HepG2 (cell line): Measurements from ENCODE around the gene PC. TPM values are rescaled to one million over a fixed set of nuclear protein-coding genes. Genes with fewer than 3 reads are reported as not detected.
"Not testable (repeated sequence)": the region's sequence is repeated elsewhere in the genome, so short reads cannot be mapped to it uniquely, and the experiment has no call there.

ENCODE experiments used
- ATAC-seq: fragments of 200-7000 bp; cut with Tn5 transposase; 3 replicates; pipeline ENCODE4 v1.9.1; 2020; ENCODE audit warnings: mild to moderate bottlenecking, moderate library complexity
- BruUV-seq: library from RNA; stranded (reverse); fragments of 400-500 nt; replicated peaks from 2 replicates; lab custom pipeline; 2021; lab: Mats Ljungman, UMichigan
- CTCF ChIA-PET: fragments of 300-600 bp; formaldehyde crosslinking; extraction: SDS; loops from one replicate; lab custom pipeline; 2021; ENCODE audit warnings: low total read pairs, inconsistent platforms, low intra/inter-chr PET ratio; lab: Yijun Ruan, JAX
- POLR2A ChIA-PET: fragments of 350-600 bp; sonication (Branson Sonifier 250); formaldehyde crosslinking; loops from one replicate; lab custom pipeline; 2020; ENCODE audit warnings: antibody characterized with exemption, inconsistent platforms; lab: Yijun Ruan, JAX
- DNase-seq: peaks from one replicate; pipeline ENCODE4 v3.0.0-alpha.2; 2015; ENCODE audit warnings: low spot score
- FAIRE-seq: peaks from 3 replicates; lab custom pipeline; 2011; peaks lifted over from hg19 to GRCh38; lab: Jason Lieb, UNC
- H2AFZ ChIP-seq: one replicate; pipeline ENCODE4 v1.6.1; 2011; ENCODE audit warnings: low read length, inconsistent platforms
- H3K27ac ChIP-seq: fragments of 300-600 bp; 3 replicates; pipeline ENCODE4 v1.8.0; 2011; ENCODE audit warnings: mixed run types, mild to moderate bottlenecking, mixed read lengths, low read length, inconsistent platforms; ENCODE audit not compliant: insufficient read depth; ENCODE audit errors: extremely low read length
- H3K27me3 ChIP-seq, 2 experiments: fragments of 200-600 bp in 1 of 2; 2 replicates in 1 of 2; 3 replicates in 1 of 2; pipeline versions ENCODE4 v1.6.0 to v1.8.0; 2011; ENCODE audit warnings: low read length in 2 of 2, mild to moderate bottlenecking in 2 of 2, moderate library complexity in 2 of 2, inconsistent platforms in 1 of 2; ENCODE audit not compliant: insufficient read depth in 2 of 2, control insufficient read depth in 1 of 2
- H3K36me3 ChIP-seq, 2 experiments: fragments of 200-600 bp in 1 of 2; replicated peaks in 1 of 2; 2 replicates in 1 of 2; 3 replicates in 1 of 2; pipeline versions ENCODE4 v1.5.1 to v1.8.0; 2011; ENCODE audit warnings: low read length in 2 of 2, inconsistent platforms in 1 of 2; ENCODE audit not compliant: insufficient read depth in 2 of 2, control insufficient read depth in 1 of 2
- H3K4me1 ChIP-seq: 2 replicates; pipeline ENCODE4 v1.5.1; 2012; ENCODE audit warnings: low read length, inconsistent platforms; ENCODE audit not compliant: insufficient read depth
- H3K4me2 ChIP-seq: 2 replicates; pipeline ENCODE4 v1.6.0; 2011; ENCODE audit warnings: low read depth, low read length, inconsistent platforms
- H3K4me3 ChIP-seq, 3 experiments: fragments of 200-600 bp in 1 of 3; sonication (generic), shearing (Covaris generic) in 1 of 3; replicated peaks in 1 of 3; 2 replicates each; pipeline ENCODE4 v1.5.1; 2011 to 2016; ENCODE audit warnings: low read length in 3 of 3, inconsistent platforms in 2 of 3, low read depth in 2 of 3, mild to moderate bottlenecking in 2 of 3, control low read depth in 1 of 3, mixed read lengths in 1 of 3; ENCODE audit not compliant: insufficient read depth in 1 of 3
- H3K79me2 ChIP-seq: one replicate; pipeline ENCODE4 v1.6.1; 2011; ENCODE audit warnings: low read length, inconsistent platforms; ENCODE audit not compliant: insufficient read depth
- H3K9ac ChIP-seq: 2 replicates; pipeline ENCODE4 v1.6.0; 2011; ENCODE audit warnings: mild to moderate bottlenecking, low read depth, low read length, inconsistent platforms; ENCODE audit not compliant: insufficient read depth
- H3K9me3 ChIP-seq: 2 replicates; pipeline ENCODE4 v1.5.1; 2012; ENCODE audit warnings: mild to moderate bottlenecking, low read length
- H4K20me1 ChIP-seq: 2 replicates; pipeline ENCODE4 v1.6.0; 2011; ENCODE audit warnings: inconsistent platforms, mild to moderate bottlenecking, low read length, moderate library complexity; ENCODE audit not compliant: insufficient read depth
- CHD4 ChIP-seq: fragments of 200-600 bp; sonication (generic); IDR thresholded peaks from 2 replicates; pipeline ENCODE4 v1.7.0; 2017; ENCODE audit warnings: mild to moderate bottlenecking, low read length, borderline replicate concordance
- ZFP62 ChIP-seq: sonication (generic); formaldehyde crosslinking; IDR thresholded peaks from 2 replicates; pipeline ENCODE4 v1.4.0; 2020; ENCODE audit warnings: missing genetic modification reagents
- ZNF616 ChIP-seq: sonication (generic); formaldehyde crosslinking; IDR thresholded peaks from 2 replicates; pipeline ENCODE4 v1.5.0; 2020; ENCODE audit warnings: low read depth, mild to moderate bottlenecking, missing genetic modification reagents
- WGBS: methylation state at CpG from one replicate; pipeline ENCODE4 v1.1.6; 2017; ENCODE audit warnings: low lambda C conversion rate; 5-methylcytosine and 5-hydroxymethylcytosine counted together
- in situ Hi-C: cut with HindIII; loops from 2 replicates; pipeline ENCODE4 v1.10.0; 2017; ENCODE audit warnings: low pct_unique_long_range_greater_than_20kb; ENCODE audit not compliant: extremely low pct_ligation_motif_present
- intact Hi-C: fragments of 100-400 bp; cut with micrococcal nuclease; formaldehyde crosslinking; loops from one replicate; pipeline ENCODE4 v1.10.0; 2022; ENCODE audit not compliant: unreplicated experiment
- microRNA-seq: library from miRNA; unstranded; fragments of <30 nt; microRNA quantifications from one replicate; pipeline ENCODE4, GENCODE V29; 2020
- polyA plus RNA-seq, 8 experiments: library from polyadenylated mRNA; depleted of rRNA in 3 of 8; stranded (reverse) in 7 of 8; unstranded in 1 of 8; fragments of >200 nt; fragmentation: Illumina TruSeq in 4 of 8; extraction: Trizol in 4 of 8; gene quantifications; 2 replicates each; pipeline versions ENCODE4 v1.2.1 to v1.2.3, GENCODE V29; 2011 to 2016; ENCODE audit warnings: low read depth in 4 of 8, missing spikeins in 1 of 8, mixed read lengths in 1 of 8; ENCODE audit not compliant: insufficient read depth in 1 of 8
- small RNA-seq, 3 experiments: library from RNA; depleted of rRNA; stranded (forward); fragments of <200 nt; gene quantifications; one replicate each; pipeline ENCODE3, GENCODE V24; 2012; ENCODE audit warnings: low read depth in 2 of 3, low replicate concordance in 1 of 3; ENCODE audit not compliant: insufficient read length in 3 of 3, insufficient read depth in 2 of 3
- total RNA-seq, 5 experiments: library from RNA; depleted of rRNA; stranded (reverse); fragments of >200 nt; fragmentation: Illumina TruSeq; extraction: Trizol; gene quantifications; 2 replicates each; pipeline ENCODE4 v1.2.3, GENCODE V29; 2016; ENCODE audit warnings: low read depth in 1 of 5

The PC gene
- total and polyA plus RNA-seq, 2 of the 13 experiments (the other 11 are each of a cell fraction or from before 2014, with no cell fraction given): 29.0 to 39.0 TPM

GRCh38 chr11:66800720-66801428, 157.3 kb downstream of the PC start:
- no TSS peak for BruUV-seq
- peaks cover 0 to 1% of the 10 kb centered on the region in 2 experiments; a peak in 2 of 5 replicates for H3K36me3 ChIP-seq
- no peaks in the 10 kb centered on the region for H4K20me1 ChIP-seq
- DNase-seq: no peak
- H3K27ac ChIP-seq: no peak overlapping the region
- in situ Hi-C loops: no loop called here
- ATAC-seq: no peak
- no peak for FAIRE-seq
- no peak overlapping the region for H3K4me2 ChIP-seq
- TF ChIP-seq ZNF616 (CRISPR knock-in tag) (no peak), ZFP62 (CRISPR knock-in tag) (no peak), CHD4 (no peak)
- H3K4me3 ChIP-seq: no peak overlapping the region
- intact Hi-C loops: no loop called here
- ChIA-PET POLR2A (no interaction called here), CTCF (no interaction called here)
- H3K27me3 ChIP-seq: no peaks in the 10 kb centered on the region
- WGBS: 93% methylated on average over 5 of the region's 5 CpGs
- no peaks in the 10 kb centered on the region for H3K4me1 ChIP-seq
- H3K9ac ChIP-seq: no peak overlapping the region
- H2AFZ ChIP-seq: no peak overlapping the region
- no peaks in the 10 kb centered on the region for H3K9me3 ChIP-seq
- no peaks in the 10 kb centered on the region for H3K79me2 ChIP-seq

GRCh38 chr11:66799815-66800214, 158.4 kb downstream of the PC start:
- BruUV-seq, ATAC-seq, H3K79me2 ChIP-seq, H3K4me1 ChIP-seq, POLR2A ChIA-PET, H3K9ac ChIP-seq, DNase-seq, H3K9me3 ChIP-seq, H3K27ac ChIP-seq, FAIRE-seq, H3K27me3 ChIP-seq, intact Hi-C loops, in situ Hi-C loops, H4K20me1 ChIP-seq, H3K36me3 ChIP-seq, CTCF ChIA-PET, H3K4me2 ChIP-seq, H2AFZ ChIP-seq, H3K4me3 ChIP-seq: not testable (repeated sequence)

Small RNAs within 50 kb of the gene (microRNA-seq; reads per million reads assigned to microRNA genes)
- 0.85 reads per million for gene MIR3163

Small RNAs within 50 kb of the gene (small RNA-seq; reads per million reads assigned to genes)
- 0 to 2.9 (median 0.33) reads per million in 3 experiments for gene MIR3163
- 0 to 1.9 (median 0) reads per million in 3 experiments for gene RNU7-23P

Other genes with a start within 250 kb of the PC start
- 1.2 and 4.0 TPM in 2 replicates for gene SPTBN2, start 229.2 kb downstream of the PC start, total RNA-seq (2016; rRNA removed; fragmentation: Illumina TruSeq; extraction: Trizol)
- 0.65 and 2.0 TPM in 2 replicates for gene SPTBN2, start 229.2 kb downstream of the PC start, polyA plus RNA-seq (2011; rRNA removed)
- gene RCE1, start 114.9 kb downstream of the PC start, total RNA-seq (2016; rRNA removed; fragmentation: Illumina TruSeq; extraction: Trizol): 8.0 and 22.2 TPM in 2 replicates
- gene RCE1, start 114.9 kb downstream of the PC start, polyA plus RNA-seq (2011; rRNA removed): 22.4 and 29.3 TPM in 2 replicates
- 4.4 and 6.8 TPM in 2 replicates for gene LRFN4, start 101.3 kb downstream of the PC start, total RNA-seq (2016; rRNA removed; fragmentation: Illumina TruSeq; extraction: Trizol)
- gene LRFN4, start 101.3 kb downstream of the PC start, polyA plus RNA-seq (2011; rRNA removed): 1.3 and 2.4 TPM in 2 replicates
- gene C11orf86, start 16.9 kb upstream of the PC start, total RNA-seq (2016; rRNA removed; fragmentation: Illumina TruSeq; extraction: Trizol): 0.11 and 0.17 TPM in 2 replicates
- gene C11orf86, start 16.9 kb upstream of the PC start, polyA plus RNA-seq (2011; rRNA removed): 0.10 and 0.18 TPM in 2 replicates
- 0.02 TPM in 1 of 2 replicates, not detected in the other for gene SYT12, start 64.8 kb upstream of the PC start, total RNA-seq (2016; rRNA removed; fragmentation: Illumina TruSeq; extraction: Trizol)
- 0.01 and 0.07 TPM in 2 replicates for gene SYT12, start 64.8 kb upstream of the PC start, polyA plus RNA-seq (2011; rRNA removed)
- 0.27 and 0.29 TPM in 2 replicates for gene RHOD, start 98.5 kb upstream of the PC start, total RNA-seq (2016; rRNA removed; fragmentation: Illumina TruSeq; extraction: Trizol)
- 0.98 and 1.7 TPM in 2 replicates for gene RHOD, start 98.5 kb upstream of the PC start, polyA plus RNA-seq (2011; rRNA removed)
- gene KDM2A, start 160.9 kb upstream of the PC start, total RNA-seq (2016; rRNA removed; fragmentation: Illumina TruSeq; extraction: Trizol): 21.0 and 31.4 TPM in 2 replicates
- 31.3 and 37.3 TPM in 2 replicates for gene KDM2A, start 160.9 kb upstream of the PC start, polyA plus RNA-seq (2011; rRNA removed)